Measurements from ENCODE around the gene MRGPRE. TPM values are rescaled to one million over a fixed set of nuclear protein-coding genes. Genes with fewer than 3 reads are reported as not detected.

MRGPRE gene, protein sequence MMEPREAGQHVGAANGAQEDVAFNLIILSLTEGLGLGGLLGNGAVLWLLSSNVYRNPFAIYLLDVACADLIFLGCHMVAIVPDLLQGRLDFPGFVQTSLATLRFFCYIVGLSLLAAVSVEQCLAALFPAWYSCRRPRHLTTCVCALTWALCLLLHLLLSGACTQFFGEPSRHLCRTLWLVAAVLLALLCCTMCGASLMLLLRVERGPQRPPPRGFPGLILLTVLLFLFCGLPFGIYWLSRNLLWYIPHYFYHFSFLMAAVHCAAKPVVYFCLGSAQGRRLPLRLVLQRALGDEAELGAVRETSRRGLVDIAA
- 0.17 to 0.18 TPM in 2 of 5 replicates, not detected in the others for total RNA-seq (2022; extraction: Qiagen RNA extraction; ENCODE audit: low read depth)

GRCh38 chr11:3231851-3232744 lies at the start of gene MRGPRE:
TSS of gene MRGPRE (minus strand) at chr11:3232417. CDS start at chr11:3228799, 3,618 bp downstream.

DNA sequence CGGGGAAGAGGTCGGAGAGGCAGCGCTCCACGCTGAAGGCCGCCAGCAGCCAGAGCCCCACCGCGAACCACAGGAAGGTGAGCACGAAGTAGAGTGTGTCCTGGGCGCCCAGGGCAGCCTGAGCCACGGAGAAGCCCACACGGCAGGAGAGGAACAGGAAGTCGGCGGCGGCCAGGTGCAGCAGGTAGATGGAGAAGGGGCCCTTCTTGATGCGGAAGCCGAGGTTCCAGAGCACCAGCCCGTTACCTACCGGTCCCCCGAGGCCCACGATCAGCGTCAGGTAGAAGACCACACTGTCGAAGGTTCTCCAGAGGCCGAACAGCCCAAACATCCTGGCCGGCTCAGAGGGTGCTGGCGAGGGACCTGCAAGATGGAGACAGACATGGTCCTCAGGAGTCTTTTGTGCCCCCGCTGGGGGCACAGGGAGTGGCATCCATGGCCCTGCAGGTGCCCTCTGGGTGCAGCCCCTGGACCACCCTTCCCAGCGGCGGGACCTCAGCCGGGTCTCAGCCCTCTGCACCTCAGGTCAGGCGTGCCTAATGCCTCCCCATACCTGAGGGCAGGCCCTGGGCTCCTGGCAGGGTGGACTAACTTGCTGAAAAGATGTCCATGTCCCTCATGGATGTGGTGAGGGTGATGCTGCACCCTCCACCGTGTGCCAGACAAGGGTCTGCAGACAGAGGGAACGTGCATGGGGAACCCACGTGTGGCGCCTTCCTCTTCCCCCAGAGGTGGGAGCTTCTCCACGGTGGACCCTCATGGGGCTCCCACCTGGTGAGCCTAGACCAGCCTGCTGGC lies 13.5 kb downstream of the MRGPRE start, which contains the start of gene MRGPRG:
Gene MRGPRG (minus strand): TSS at position 331 of the 798 bp plus-strand sequence. CDS start 0 bp downstream, at position 331.

Other genes starting within 250 kb of the MRGPRE start
- 112 to 130 TPM (median 128 TPM) in 5 replicates for gene NAP1L4, start 240.1 kb downstream of the MRGPRE start, total RNA-seq (2022; extraction: Qiagen RNA extraction; ENCODE audit: low read depth)
- 57.4 to 73.3 TPM (median 60.6 TPM) in 5 replicates for gene CARS1, start 175.0 kb downstream of the MRGPRE start, total RNA-seq (2022; extraction: Qiagen RNA extraction; ENCODE audit: low read depth)
- gene OSBPL5, start 67.1 kb downstream of the MRGPRE start, total RNA-seq (2022; extraction: Qiagen RNA extraction; ENCODE audit: low read depth) = 4.5 to 7.5 TPM (median 6.2 TPM) in 5 replicates
- 0.23 TPM in 1 of 5 replicates, not detected in the others for gene MRGPRG, start 13.6 kb downstream of the MRGPRE start, total RNA-seq (2022; extraction: Qiagen RNA extraction; ENCODE audit: low read depth)
- 17.7 to 22.5 TPM (median 18.4 TPM) in 5 replicates for gene ZNF195, start 146.7 kb upstream of the MRGPRE start, total RNA-seq (2022; extraction: Qiagen RNA extraction; ENCODE audit: low read depth)